Thoracic aorta (tissue), 2 donors: ENCODE measurements around the gene SSC5D. TPM values are rescaled to one million over a fixed set of nuclear protein-coding genes. Genes with fewer than 3 reads are reported as not detected.

Experiments used
- ATAC-seq: fragments of 150-250 bp; one replicate; pipeline ENCODE4 v1.8.0; 2017; ENCODE audit warnings: low read depth; ENCODE audit not compliant: insufficient number of reproducible peaks, low FRiP score
- DNase-seq: peaks from one replicate; pipeline ENCODE4 v3.0.0-alpha.2; 2020; ENCODE audit warnings: low spot score
- H3K27ac ChIP-seq, 2 donors: fragments of 200-600 bp; sonication (generic); 1 replicate in 1 of 2; 2 replicates in 1 of 2; pipeline ENCODE4 v1.5.1; 2016; ENCODE audit warnings: mild to moderate bottlenecking in 2 of 2, moderate library complexity in 2 of 2
- H3K27me3 ChIP-seq: fragments of 200-600 bp; sonication (generic); replicated peaks from 2 replicates; pipeline ENCODE4 v1.6.0; 2016; ENCODE audit warnings: mild to moderate bottlenecking; ENCODE audit not compliant: insufficient read depth
- H3K36me3 ChIP-seq: fragments of 200-600 bp; sonication (generic); one replicate; pipeline ENCODE4 v1.5.1; 2016
- H3K4me1 ChIP-seq, 2 donors: fragments of 200-600 bp; sonication (generic); 1 replicate in 1 of 2; 2 replicates in 1 of 2; pipeline versions ENCODE4 v1.5.1 to v1.6.0; 2016; ENCODE audit warnings: low read depth in 2 of 2, mild to moderate bottlenecking in 1 of 2; ENCODE audit not compliant: control insufficient read depth in 1 of 2
- H3K4me3 ChIP-seq: fragments of 200-600 bp; sonication (generic); 2 replicates; pipeline ENCODE4 v1.5.1; 2016; ENCODE audit warnings: mild to moderate bottlenecking
- H3K9me3 ChIP-seq: fragments of 200-600 bp; sonication (generic); 2 replicates; pipeline ENCODE4 v1.5.1; 2016
- total RNA-seq, 2 donors: library from RNA; depleted of rRNA; stranded (reverse); fragments of >200 nt; gene quantifications; one replicate each; pipeline versions ENCODE4 v1.1.0 to v1.2.3, GENCODE V29; 2016
- TF ChIP-seq, protein P1 (sequence below): fragments of 200-600 bp; sonication (generic); IDR thresholded peaks from one replicate; pipeline ENCODE4 v1.5.1; 2019; ENCODE audit warnings: antibody characterized with exemption

Gene SSC5D
- total RNA-seq, 2 donors from 2014 or later, result 4.3 to 58.3 TPM

DNA sequence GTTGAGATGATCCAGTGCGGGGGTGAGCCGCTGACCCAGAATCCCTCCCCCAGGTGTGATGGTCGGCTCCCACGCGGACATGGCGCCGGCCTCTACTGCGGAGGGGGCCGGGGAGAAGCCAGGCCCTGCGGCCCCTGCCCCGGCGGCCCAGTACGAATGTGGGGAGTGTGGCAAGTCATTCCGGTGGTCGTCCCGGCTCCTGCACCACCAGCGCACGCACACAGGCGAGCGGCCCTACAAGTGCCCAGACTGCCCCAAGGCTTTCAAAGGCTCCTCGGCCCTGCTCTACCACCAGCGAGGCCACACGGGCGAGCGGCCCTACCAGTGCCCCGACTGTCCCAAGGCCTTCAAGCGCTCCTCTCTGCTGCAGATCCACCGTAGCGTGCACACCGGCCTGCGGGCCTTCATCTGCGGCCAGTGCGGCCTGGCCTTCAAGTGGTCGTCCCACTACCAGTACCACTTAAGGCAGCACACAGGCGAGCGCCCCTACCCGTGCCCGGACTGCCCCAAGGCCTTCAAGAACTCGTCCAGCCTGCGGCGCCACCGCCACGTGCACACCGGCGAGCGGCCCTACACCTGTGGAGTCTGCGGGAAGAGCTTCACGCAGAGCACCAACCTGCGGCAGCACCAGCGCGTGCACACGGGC lies 7.0 kb upstream of the SSC5D start:
- H3K4me3 ChIP-seq, result no peak overlapping the region
- no peaks in the 10 kb centered on the region for H3K27me3 ChIP-seq
- ATAC-seq, result no peak
- no peak overlapping the region for H3K27ac ChIP-seq
- DNase-seq, result no peak
- H3K36me3 ChIP-seq, result peaks cover 10% of the 10 kb centered on the region
- TF ChIP-seq, protein P1, sequence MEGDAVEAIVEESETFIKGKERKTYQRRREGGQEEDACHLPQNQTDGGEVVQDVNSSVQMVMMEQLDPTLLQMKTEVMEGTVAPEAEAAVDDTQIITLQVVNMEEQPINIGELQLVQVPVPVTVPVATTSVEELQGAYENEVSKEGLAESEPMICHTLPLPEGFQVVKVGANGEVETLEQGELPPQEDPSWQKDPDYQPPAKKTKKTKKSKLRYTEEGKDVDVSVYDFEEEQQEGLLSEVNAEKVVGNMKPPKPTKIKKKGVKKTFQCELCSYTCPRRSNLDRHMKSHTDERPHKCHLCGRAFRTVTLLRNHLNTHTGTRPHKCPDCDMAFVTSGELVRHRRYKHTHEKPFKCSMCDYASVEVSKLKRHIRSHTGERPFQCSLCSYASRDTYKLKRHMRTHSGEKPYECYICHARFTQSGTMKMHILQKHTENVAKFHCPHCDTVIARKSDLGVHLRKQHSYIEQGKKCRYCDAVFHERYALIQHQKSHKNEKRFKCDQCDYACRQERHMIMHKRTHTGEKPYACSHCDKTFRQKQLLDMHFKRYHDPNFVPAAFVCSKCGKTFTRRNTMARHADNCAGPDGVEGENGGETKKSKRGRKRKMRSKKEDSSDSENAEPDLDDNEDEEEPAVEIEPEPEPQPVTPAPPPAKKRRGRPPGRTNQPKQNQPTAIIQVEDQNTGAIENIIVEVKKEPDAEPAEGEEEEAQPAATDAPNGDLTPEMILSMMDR, result no peak
- H3K4me1 ChIP-seq, result peaks cover 25 to 30% of the 10 kb centered on the region in 2 donors
- no peaks in the 10 kb centered on the region for H3K9me3 ChIP-seq

DNA sequence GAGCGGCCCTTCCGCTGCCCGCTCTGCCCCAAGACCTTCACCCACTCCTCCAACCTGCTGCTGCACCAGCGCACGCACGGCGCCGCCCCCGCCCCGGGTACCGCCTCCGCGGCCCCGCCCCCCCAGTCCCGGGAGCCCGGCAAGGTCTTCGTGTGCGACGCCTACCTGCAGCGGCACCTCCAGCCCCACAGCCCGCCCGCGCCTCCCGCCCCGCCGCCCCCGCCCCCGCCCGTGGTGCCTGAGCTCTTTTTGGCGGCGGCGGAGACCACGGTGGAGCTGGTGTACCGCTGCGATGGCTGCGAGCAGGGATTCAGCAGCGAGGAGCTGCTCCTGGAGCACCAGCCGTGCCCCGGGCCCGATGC lies 6.5 kb upstream of the SSC5D start:
- Histone ChIP-seq H3K4me3 (no peak overlapping the region), H3K27ac (no peak overlapping the region), H3K9me3 (no peaks in the 10 kb centered on the region), H3K27me3 (no peaks in the 10 kb centered on the region), H3K36me3 (peaks cover 10% of the 10 kb centered on the region), H3K4me1 (peaks cover 29 to 35% of the 10 kb centered on the region in 2 donors)
- TF ChIP-seq, protein P1, result no peak
- ATAC-seq, result no peak
- no peak for DNase-seq

DNA sequence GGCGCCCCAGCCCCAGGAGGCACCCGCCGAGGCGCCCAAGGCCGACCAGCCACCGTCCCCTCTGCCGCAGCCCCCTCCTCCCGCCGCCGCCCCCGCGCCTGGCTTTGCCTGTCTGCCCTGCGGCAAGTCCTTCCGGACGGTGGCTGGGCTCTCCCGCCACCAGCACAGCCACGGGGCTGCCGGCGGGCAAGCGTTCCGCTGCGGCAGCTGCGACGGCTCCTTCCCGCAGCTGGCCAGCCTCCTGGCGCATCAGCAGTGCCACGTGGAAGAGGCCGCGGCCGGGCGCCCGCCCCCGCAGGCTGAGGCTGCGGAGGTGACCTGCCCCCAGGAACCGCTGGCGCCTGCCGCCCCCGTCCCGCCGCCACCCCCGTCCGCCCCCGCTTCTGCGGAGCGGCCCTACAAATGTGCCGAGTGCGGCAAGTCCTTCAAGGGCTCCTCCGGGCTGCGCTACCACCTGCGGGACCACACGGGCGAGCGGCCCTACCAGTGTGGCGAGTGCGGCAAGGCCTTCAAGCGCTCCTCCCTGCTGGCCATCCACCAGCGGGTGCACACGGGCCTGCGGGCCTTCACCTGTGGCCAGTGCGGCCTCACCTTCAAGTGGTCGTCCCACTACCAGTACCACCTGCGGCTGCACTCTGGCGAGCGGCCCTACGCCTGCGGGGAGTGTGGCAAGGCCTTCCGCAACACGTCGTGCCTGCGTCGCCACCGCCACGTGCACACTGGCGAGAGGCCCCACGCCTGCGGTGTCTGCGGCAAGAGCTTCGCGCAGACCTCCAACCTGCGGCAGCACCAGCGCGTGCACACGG lies 5.9 kb upstream of the SSC5D start:
- H3K27ac ChIP-seq, result no peak overlapping the region
- TF ChIP-seq, protein P1, result no peak
- ATAC-seq (no peak), DNase-seq (no peak)
- peaks cover 31 to 39% of the 10 kb centered on the region in 2 donors for H3K4me1 ChIP-seq
- H3K4me3 ChIP-seq, result no peak overlapping the region
- no peaks in the 10 kb centered on the region for H3K9me3 ChIP-seq
- H3K27me3 ChIP-seq, result no peaks in the 10 kb centered on the region
- H3K36me3 ChIP-seq, result peaks cover 10% of the 10 kb centered on the region

DNA sequence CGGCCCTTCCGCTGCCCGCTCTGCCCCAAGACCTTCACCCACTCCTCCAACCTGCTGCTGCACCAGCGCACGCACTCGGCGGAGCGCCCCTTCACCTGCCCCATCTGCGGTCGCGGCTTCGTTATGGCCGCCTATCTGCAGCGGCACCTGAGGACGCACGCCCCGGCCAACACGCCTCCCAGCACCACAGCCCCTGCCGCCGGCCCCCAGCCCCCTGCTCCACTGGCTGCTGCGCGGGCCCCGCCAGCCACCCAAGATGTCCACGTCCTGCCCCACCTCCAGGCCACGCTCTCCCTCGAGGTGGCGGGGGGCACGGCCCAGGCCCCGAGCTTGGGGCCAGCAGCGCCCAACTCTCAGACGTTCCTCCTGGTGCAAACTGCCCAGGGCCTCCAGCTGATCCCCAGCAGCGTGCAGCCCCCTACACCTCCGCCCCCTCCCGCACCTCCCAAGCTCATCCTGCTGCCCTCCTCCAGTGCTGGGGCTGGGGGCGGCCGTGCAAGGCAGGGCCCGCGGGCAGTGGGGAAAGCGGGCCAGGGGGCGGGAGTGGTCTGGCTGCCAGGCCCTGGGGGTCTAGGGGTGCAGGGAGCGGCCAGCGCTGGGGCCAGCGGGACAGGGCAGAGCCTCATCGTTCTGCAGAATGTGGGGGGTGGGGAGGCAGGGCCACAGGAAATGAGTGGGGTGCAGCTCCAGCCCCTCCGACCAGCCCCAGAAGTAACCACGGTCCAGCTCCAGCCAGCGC lies 5.1 kb upstream of the SSC5D start:
- no peak for DNase-seq
- peaks cover 10% of the 10 kb centered on the region for H3K36me3 ChIP-seq
- peaks cover 29 to 38% of the 10 kb centered on the region in 2 donors for H3K4me1 ChIP-seq
- TF ChIP-seq, protein P1, result no peak
- no peak for ATAC-seq
- H3K9me3 ChIP-seq, result no peaks in the 10 kb centered on the region
- H3K27me3 ChIP-seq, result no peaks in the 10 kb centered on the region
- H3K27ac ChIP-seq, result no peak overlapping the region
- H3K4me3 ChIP-seq, result no peak overlapping the region
